GM12872 (cell line): ENCODE data around the gene SLX9.

ENCODE experiments used
- TF ChIP-seq, protein P1 (sequence below): IDR thresholded peaks from 3 replicates; pipeline ENCODE4 v1.5.1; 2011; ENCODE audit warnings: low read depth, mild to moderate bottlenecking, low read length, moderate library complexity; ENCODE audit not compliant: insufficient read depth

Gene SLX9

DNA sequence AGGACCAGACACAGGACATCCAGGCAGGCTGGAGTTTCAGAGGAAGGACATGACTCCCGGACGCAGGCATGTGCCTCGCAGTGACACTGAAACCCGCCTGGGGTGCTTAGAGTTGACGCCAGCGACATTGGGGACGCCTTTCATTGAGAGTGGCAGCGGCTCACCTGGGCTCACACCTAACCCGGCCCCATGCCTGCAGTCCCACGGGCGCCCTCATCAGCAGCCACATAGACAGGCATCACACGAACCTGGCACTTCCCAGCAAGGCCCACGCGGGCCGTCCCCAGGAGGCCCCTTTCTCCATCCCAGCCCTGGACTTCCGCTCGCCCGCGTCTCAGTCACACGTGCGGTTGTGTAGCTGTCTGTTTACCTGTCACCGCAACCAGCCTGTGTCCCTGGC lies 36.1 kb upstream of the SLX9 start:
- TF ChIP-seq, protein P1, sequence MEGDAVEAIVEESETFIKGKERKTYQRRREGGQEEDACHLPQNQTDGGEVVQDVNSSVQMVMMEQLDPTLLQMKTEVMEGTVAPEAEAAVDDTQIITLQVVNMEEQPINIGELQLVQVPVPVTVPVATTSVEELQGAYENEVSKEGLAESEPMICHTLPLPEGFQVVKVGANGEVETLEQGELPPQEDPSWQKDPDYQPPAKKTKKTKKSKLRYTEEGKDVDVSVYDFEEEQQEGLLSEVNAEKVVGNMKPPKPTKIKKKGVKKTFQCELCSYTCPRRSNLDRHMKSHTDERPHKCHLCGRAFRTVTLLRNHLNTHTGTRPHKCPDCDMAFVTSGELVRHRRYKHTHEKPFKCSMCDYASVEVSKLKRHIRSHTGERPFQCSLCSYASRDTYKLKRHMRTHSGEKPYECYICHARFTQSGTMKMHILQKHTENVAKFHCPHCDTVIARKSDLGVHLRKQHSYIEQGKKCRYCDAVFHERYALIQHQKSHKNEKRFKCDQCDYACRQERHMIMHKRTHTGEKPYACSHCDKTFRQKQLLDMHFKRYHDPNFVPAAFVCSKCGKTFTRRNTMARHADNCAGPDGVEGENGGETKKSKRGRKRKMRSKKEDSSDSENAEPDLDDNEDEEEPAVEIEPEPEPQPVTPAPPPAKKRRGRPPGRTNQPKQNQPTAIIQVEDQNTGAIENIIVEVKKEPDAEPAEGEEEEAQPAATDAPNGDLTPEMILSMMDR = no peak

DNA sequence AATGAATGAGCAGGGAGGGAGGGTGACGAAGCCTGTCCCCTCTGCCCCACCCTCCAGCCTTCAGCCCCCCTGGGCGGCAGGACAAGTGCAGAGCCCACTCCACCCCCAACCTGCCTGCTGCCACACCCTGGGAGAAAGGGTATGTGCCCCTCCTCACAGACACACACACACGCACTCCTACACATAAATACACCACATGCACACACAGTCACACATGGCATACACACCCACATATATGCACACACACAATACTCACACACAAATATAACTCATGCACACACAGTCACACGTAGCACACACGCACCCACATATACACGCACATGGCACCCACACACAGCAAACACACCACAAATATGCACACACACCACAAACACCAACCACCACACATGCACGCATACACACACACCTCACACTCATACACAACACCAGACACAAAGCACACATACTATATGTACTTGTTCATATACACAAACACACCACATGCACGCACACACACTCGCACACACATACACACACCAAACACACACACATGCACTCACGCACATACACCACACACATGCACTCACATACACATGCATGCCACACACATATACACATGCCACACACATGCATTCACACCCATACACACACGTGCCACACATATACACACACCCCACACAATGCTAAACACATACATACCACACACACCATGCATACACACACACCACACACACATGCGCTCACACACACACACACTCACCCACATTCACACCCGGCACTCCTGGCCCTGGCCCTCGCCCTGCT lies 35.5 kb upstream of the SLX9 start:
- TF ChIP-seq, protein P1 = no peak

DNA sequence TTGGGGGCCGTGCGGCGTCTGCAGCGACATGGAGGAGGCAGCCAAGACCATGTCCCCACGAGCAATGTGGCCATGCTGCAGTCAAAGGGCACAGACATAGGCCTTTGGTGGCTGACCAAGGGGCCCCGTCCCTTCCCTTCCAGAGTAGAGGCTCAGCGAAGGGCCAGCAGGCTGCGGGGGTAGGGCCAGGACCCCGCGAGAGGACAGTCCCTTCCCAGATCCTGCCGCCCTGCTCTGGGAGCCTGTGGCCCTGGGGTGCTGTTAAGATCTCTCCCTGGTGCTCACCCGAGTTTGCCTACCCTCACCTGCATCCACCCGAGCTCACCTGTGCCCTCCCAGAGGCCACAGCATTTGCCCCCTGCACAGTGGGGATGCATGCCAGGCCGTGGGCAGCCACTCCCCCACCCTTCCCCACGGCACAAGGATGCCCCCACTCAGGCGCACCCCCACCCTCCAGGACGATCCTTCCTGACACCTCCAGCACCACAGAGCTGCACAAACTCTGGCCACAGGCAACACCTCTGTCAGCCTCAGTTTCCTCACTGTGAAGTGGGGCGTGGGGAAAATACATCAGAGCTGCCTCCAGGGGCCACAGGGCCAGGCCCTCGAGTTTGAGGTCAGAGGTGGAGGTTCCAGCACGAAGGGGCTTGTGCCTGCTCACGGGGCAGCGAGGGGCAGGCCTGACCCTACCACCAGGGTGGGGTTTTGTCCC lies 34.7 kb upstream of the SLX9 start:
- TF ChIP-seq, protein P1 = no peak

DNA sequence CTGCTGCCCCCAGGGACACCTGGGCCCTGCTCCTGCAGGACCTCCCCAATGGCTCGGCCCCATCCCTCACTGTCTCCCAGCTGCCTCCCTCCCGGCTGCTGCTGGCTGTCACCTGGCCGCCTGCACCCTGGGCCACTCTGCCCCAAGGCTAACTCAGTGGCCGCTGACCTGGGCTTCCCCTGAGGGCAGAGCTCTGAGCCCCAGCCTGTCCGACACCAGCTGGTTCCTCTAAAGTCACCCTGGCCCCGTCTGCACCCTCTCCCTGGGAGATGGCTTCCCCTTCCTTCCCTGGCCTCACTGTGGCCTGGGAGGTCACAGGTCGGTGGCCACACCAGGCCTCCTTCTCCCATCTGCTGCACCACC lies 34.1 kb upstream of the SLX9 start:
- TF ChIP-seq, protein P1 = no peak

DNA sequence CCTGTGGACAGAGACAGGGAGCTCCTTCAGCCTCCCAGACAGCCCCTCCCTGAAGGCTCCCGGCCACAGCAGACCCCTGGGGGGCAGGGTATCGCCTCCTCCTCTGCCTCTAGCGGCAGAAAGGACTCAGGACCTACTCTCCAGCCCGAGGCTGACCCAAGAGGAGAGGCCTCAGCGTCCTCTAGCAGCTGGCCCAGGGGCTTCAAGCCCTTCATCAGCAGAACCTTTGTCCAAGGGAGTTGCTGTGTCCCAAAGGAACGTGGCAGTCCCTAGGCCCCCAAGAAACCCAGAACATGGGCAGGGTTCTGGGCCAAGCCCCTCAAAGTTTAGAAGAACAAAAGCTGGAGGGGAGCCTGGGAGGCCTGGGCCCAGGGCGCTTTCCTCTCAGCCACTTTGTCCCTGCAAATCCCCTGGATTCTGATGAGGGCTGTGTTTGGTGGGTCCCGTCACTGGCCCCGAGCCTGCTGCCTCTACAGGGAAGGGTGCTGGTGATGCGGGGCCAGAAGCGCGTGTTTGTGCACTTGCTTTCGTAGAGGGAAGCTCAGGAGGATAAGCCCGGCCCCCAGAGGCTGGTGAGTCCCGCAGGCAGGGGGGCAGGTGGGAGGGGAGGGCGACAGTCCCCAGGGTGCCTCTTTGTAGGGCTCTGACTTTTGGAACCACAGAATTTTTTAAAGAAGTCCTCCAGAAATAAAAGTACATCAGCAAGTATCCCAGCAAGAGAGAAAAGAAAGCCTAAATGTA lies 32.4 kb upstream of the SLX9 start:
- TF ChIP-seq, protein P1 = no peak

DNA sequence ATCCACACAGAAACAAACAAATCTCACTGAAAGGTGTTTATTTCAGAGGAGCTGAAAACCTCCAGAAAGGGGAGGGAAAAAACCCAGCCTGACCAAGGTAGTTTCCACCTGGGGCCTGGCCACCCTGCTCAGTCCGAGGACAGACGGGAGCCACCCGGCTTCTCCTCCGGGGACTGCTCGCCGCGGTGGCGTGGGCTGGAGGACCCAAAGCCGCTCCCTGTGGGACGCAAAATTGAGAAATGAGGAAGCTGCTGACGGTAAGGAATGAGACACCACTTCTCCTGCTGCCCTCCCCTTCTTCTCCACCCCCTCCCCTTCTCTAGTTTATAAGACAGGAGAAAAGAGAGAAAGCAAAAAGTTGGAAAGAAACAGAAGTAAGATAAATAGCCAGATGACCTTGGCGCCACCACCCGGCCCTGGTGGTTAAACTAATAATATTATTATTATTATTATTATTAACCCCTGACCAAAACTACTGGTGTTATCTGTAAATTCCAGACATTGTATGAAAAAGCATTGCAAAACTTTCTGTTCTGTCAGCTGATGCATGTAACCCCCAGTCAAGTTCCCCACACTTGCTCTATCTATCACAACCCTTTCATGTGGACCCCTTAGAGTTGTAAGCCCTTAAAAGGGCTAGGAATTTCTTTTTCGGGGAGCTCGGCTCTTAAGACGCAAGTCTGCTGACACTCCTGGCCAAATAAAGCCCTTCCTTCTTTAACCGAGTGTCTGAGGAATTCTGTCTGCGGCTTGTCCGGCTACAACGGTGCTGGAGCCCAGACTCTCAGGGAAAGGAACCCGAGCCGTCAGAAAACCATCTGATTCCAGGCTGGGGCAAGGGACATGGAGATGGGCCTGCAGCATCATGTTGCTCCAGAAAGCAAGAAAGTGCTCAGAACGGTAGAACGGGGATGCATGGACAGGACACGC lies 31.6 kb upstream of the SLX9 start:
- TF ChIP-seq, protein P1 = no peak
